DOHH2 (cell line): Measurements from ENCODE around the gene EPHB1.

ENCODE experiments used
- H3F3A ChIP-seq: fragments of 200-600 bp; sonication (generic), shearing (Covaris generic); 2 replicates; pipeline ENCODE4 v1.6.0; 2016; ENCODE audit warnings: antibody characterized with exemption, mild to moderate bottlenecking; ENCODE audit not compliant: control insufficient read depth, insufficient read depth
- H3K27ac ChIP-seq: fragments of 200-600 bp; sonication (generic); 2 replicates; pipeline ENCODE4 v1.5.1; 2014; ENCODE audit warnings: low read depth, mild to moderate bottlenecking, low read length, moderate library complexity
- H3K27me3 ChIP-seq: fragments of 200-600 bp; sonication (generic); 2 replicates; pipeline ENCODE4 v1.6.1; 2014; ENCODE audit warnings: mild to moderate bottlenecking, low read length, mixed read lengths; ENCODE audit not compliant: control insufficient read depth
- H3K36me3 ChIP-seq: fragments of 200-600 bp; sonication (generic); 2 replicates; pipeline ENCODE4 v1.6.1; 2014; ENCODE audit warnings: mild to moderate bottlenecking, low read length, moderate library complexity, mixed read lengths; ENCODE audit not compliant: control insufficient read depth
- H3K4me1 ChIP-seq: fragments of 200-600 bp; sonication (generic); 2 replicates; pipeline ENCODE4 v1.6.1; 2014; ENCODE audit warnings: mild to moderate bottlenecking, low read length, mixed read lengths; ENCODE audit not compliant: control insufficient read depth
- H3K4me2 ChIP-seq: fragments of 200-600 bp; sonication (generic); 2 replicates; pipeline ENCODE4 v1.6.0; 2014; ENCODE audit warnings: mild to moderate bottlenecking, low read length, moderate library complexity
- H3K4me3 ChIP-seq: fragments of 200-600 bp; sonication (generic); 2 replicates; pipeline ENCODE4 v1.5.1; 2014; ENCODE audit warnings: mild to moderate bottlenecking, low read length, mixed read lengths
- H3K79me2 ChIP-seq: fragments of 200-600 bp; sonication (generic); 2 replicates; pipeline ENCODE4 v1.6.1; 2014; ENCODE audit warnings: mild to moderate bottlenecking, low read length, mixed read lengths; ENCODE audit not compliant: control insufficient read depth
- H3K9me2 ChIP-seq: fragments of 200-600 bp; sonication (generic); replicated peaks from 2 replicates; pipeline ENCODE4 v1.6.1; 2014; ENCODE audit warnings: mild to moderate bottlenecking, low read length, mixed read lengths; ENCODE audit not compliant: control insufficient read depth
- H3K9me3 ChIP-seq: fragments of 200-600 bp; sonication (generic); 2 replicates; pipeline ENCODE4 v1.6.1; 2014; ENCODE audit warnings: antibody characterized with exemption, low read length, mixed read lengths; ENCODE audit not compliant: control insufficient read depth, insufficient read depth
- H4K20me1 ChIP-seq: fragments of 200-600 bp; sonication (generic); 2 replicates; pipeline ENCODE4 v1.6.0; 2014; ENCODE audit warnings: low read depth, mild to moderate bottlenecking, antibody characterized with exemption, low read length, moderate library complexity; ENCODE audit not compliant: control insufficient read depth, insufficient read depth
- EZH2phosphoT487 ChIP-seq: fragments of 200-600 bp; sonication (generic); IDR thresholded peaks from 2 replicates; pipeline ENCODE4 v1.6.1; 2017; ENCODE audit warnings: borderline replicate concordance, mild to moderate bottlenecking, antibody characterized with exemption, low read length, moderate library complexity, mixed read lengths
- TF ChIP-seq, protein P1 (sequence below): fragments of 200-600 bp; sonication (generic); IDR thresholded peaks from one replicate; pipeline ENCODE4 v1.5.1; 2014; ENCODE audit warnings: antibody characterized with exemption, mild to moderate bottlenecking, low read depth, low read length; ENCODE audit not compliant: poor library complexity, severe bottlenecking

Gene EPHB1

DNA sequence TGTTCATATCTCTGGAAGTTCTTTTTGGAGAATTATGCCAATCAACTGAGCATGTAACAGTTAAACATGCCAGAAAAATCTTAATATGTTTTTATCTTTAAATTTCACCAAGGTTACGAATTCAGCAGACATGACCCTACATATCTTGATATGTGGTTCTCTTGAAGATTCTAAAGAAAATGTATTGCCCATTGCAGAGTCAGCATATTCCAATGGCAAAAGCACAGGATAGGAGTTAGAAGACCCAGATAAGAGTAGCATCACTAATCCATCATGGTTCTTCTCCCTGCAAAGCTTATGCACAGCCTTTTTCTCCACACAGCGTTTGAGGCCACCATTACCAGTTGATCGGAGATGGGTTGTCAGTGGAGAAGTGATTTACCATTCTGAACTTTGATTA, 402.8 kb downstream of the EPHB1 start:
- H3K9me2 ChIP-seq: no peaks in the 10 kb centered on the region
- H3K4me3 ChIP-seq: no peak overlapping the region
- H3K27me3 ChIP-seq: no peaks in the 10 kb centered on the region
- H3K36me3 ChIP-seq: no peaks in the 10 kb centered on the region
- no peak overlapping the region for H3K4me2 ChIP-seq
- H3F3A ChIP-seq: no peaks in the 10 kb centered on the region
- no peaks in the 10 kb centered on the region for H3K4me1 ChIP-seq
- H3K27ac ChIP-seq: no peak overlapping the region
- H3K79me2 ChIP-seq: no peaks in the 10 kb centered on the region
- TF ChIP-seq EZH2phosphoT487: no peak
- TF ChIP-seq, protein P1, sequence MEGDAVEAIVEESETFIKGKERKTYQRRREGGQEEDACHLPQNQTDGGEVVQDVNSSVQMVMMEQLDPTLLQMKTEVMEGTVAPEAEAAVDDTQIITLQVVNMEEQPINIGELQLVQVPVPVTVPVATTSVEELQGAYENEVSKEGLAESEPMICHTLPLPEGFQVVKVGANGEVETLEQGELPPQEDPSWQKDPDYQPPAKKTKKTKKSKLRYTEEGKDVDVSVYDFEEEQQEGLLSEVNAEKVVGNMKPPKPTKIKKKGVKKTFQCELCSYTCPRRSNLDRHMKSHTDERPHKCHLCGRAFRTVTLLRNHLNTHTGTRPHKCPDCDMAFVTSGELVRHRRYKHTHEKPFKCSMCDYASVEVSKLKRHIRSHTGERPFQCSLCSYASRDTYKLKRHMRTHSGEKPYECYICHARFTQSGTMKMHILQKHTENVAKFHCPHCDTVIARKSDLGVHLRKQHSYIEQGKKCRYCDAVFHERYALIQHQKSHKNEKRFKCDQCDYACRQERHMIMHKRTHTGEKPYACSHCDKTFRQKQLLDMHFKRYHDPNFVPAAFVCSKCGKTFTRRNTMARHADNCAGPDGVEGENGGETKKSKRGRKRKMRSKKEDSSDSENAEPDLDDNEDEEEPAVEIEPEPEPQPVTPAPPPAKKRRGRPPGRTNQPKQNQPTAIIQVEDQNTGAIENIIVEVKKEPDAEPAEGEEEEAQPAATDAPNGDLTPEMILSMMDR: no peak
- no peaks in the 10 kb centered on the region for H3K9me3 ChIP-seq
- no peaks in the 10 kb centered on the region for H4K20me1 ChIP-seq

DNA sequence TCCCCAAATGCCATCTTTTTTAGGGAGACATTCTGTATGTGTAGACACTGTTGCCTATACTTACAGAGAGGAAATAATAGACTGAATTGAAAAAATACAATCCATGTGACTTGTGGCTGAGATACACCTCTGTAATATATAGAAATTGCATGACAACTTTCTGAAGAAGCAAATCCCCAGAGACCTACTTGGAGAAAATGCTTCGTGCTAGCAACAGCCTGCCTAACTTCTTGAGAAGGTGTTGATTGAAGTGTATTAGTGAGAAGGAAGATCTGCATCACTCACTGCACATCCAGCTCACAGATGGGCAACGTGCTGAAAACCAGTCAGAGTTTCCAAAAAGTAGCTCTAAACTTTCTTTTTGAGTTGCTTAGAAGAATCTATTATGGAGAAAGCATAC, 404.1 kb downstream of the EPHB1 start:
- Histone ChIP-seq H3K9me3 (no peaks in the 10 kb centered on the region), H3K79me2 (no peaks in the 10 kb centered on the region), H3F3A (no peaks in the 10 kb centered on the region), H3K36me3 (no peaks in the 10 kb centered on the region), H3K4me1 (no peaks in the 10 kb centered on the region), H3K4me3 (no peak overlapping the region), H4K20me1 (no peaks in the 10 kb centered on the region), H3K9me2 (no peaks in the 10 kb centered on the region), H3K4me2 (no peak overlapping the region), H3K27ac (no peak overlapping the region), H3K27me3 (no peaks in the 10 kb centered on the region)
- TF ChIP-seq, protein P1: no peak
- TF ChIP-seq EZH2phosphoT487: no peak

DNA sequence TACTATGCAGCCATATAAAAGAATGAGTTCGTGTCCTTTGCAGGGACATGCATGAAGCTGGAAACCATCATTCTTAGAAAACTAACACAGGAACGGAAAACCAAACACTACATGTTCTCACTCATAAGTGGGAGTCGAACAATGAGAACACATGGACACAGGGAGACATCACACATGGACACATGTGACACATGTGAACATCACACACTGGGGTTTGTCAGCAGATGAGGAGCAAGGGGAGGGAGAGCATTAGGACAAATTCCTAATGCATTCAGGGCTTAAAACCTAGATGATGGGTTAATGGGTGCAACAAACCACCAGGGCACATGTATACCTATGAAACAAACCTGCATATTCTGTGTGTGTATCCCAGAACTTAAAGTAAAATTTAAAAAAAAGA, 408.0 kb downstream of the EPHB1 start:
- TF ChIP-seq EZH2phosphoT487: no peak
- TF ChIP-seq, protein P1: no peak
- no peaks in the 10 kb centered on the region for H3K4me1 ChIP-seq
- no peaks in the 10 kb centered on the region for H3K27me3 ChIP-seq
- no peaks in the 10 kb centered on the region for H3F3A ChIP-seq
- H3K9me3 ChIP-seq: no peaks in the 10 kb centered on the region
- no peak overlapping the region for H3K4me2 ChIP-seq
- no peaks in the 10 kb centered on the region for H3K9me2 ChIP-seq
- H3K79me2 ChIP-seq: no peaks in the 10 kb centered on the region
- no peak overlapping the region for H3K27ac ChIP-seq
- no peaks in the 10 kb centered on the region for H4K20me1 ChIP-seq
- H3K36me3 ChIP-seq: no peaks in the 10 kb centered on the region
- no peak overlapping the region for H3K4me3 ChIP-seq

DNA sequence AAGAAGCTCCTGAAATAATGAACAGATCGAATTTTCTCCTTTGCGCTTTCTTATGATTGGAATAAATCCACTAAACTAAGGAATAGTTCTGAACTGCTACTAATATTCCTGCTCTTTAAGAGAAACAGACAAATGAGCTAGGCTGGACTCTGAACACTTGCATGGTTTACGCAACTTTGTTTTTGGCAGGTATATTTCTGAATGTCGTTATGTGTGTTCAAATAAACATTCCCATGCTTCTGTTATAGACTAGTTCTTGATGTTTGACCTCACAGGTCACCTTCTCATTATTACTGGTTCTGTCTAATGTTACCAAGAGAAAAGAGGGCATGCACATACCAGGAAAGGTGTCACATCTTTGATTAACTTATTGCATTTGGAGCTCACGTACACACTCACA, 418.2 kb downstream of the EPHB1 start:
- no peak overlapping the region for H3K4me2 ChIP-seq
- H3K79me2 ChIP-seq: no peaks in the 10 kb centered on the region
- no peaks in the 10 kb centered on the region for H4K20me1 ChIP-seq
- TF ChIP-seq EZH2phosphoT487: no peak
- TF ChIP-seq, protein P1: no peak
- no peak overlapping the region for H3K4me3 ChIP-seq
- H3K27ac ChIP-seq: no peak overlapping the region
- H3K9me2 ChIP-seq: no peaks in the 10 kb centered on the region
- no peaks in the 10 kb centered on the region for H3K9me3 ChIP-seq
- H3K36me3 ChIP-seq: no peaks in the 10 kb centered on the region
- no peaks in the 10 kb centered on the region for H3K4me1 ChIP-seq
- H3F3A ChIP-seq: no peaks in the 10 kb centered on the region
- H3K27me3 ChIP-seq: no peaks in the 10 kb centered on the region
